ENCODE data around the gene NELL2. TPM values are rescaled to one million over a fixed set of nuclear protein-coding genes. Genes with fewer than 3 reads are reported as not detected.

Gene NELL2
- total and polyA plus RNA-seq, 2 donors (not counting 1 experiment from before 2014, with no cell fraction given) = 0.17 TPM; not detected in 1

DNA sequence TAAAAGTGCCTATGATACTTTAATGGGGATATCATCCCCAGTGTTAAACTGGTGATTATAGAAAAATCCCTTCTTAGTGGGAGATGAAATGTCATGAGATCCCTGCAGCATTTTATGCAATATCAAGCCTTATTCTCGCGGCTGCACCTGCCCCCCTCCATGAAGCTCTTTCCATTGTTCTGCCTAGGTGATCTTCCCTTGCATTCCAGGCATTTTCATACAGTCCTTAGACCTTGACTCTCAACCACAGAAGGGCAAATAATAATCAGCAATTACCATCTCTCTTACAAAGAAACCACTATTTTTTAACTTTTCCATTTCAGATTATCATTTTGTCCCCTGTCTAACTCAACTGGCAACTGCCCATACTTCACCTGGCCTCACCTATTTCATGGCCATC lies 352.3 kb downstream of the NELL2 start:
- Histone ChIP-seq H3K4me1 (ENCODE audit: control insufficient read depth, extremely low read depth, insufficient read depth, low read length) (no peaks in the 10 kb centered on the region), H3K27me3 (ENCODE audit: control insufficient read depth, insufficient read depth, low read length) (no peaks in the 10 kb centered on the region), H2AFZ (ENCODE audit: low read length) (no peak overlapping the region), H3K27ac (ENCODE audit: insufficient read depth, low read length) (no peak overlapping the region), H3K4me2 (ENCODE audit: extremely low read depth, insufficient read depth, low read length) (no peak overlapping the region), H4K20me1 (ENCODE audit: control insufficient read depth, extremely low read depth, insufficient read depth, low read length) (no peaks in the 10 kb centered on the region), H3K9ac (ENCODE audit: insufficient read depth, low read length) (no peak overlapping the region), H3K36me3 (ENCODE audit: control insufficient read depth, insufficient read depth, low read length) (no peaks in the 10 kb centered on the region), H3K4me3 (replicated peaks in 1 of 4; ENCODE audit: control extremely low read depth in 1 of 4, insufficient read depth in 1 of 4, low read depth in 3 of 4, low read length in 4 of 4) (no peak overlapping the region), H3K9me3 (ENCODE audit: control insufficient read depth, insufficient read depth, low read depth, low read length) (no peaks in the 10 kb centered on the region), H3K79me2 (ENCODE audit: control insufficient read depth, insufficient read depth, low read length) (no peaks in the 10 kb centered on the region)
- TF ChIP-seq EZH2 (IDR thresholded peaks at IDR 0.05; ENCODE audit: low read length, missing control alignments) = no peak
- TF ChIP-seq, protein P1, sequence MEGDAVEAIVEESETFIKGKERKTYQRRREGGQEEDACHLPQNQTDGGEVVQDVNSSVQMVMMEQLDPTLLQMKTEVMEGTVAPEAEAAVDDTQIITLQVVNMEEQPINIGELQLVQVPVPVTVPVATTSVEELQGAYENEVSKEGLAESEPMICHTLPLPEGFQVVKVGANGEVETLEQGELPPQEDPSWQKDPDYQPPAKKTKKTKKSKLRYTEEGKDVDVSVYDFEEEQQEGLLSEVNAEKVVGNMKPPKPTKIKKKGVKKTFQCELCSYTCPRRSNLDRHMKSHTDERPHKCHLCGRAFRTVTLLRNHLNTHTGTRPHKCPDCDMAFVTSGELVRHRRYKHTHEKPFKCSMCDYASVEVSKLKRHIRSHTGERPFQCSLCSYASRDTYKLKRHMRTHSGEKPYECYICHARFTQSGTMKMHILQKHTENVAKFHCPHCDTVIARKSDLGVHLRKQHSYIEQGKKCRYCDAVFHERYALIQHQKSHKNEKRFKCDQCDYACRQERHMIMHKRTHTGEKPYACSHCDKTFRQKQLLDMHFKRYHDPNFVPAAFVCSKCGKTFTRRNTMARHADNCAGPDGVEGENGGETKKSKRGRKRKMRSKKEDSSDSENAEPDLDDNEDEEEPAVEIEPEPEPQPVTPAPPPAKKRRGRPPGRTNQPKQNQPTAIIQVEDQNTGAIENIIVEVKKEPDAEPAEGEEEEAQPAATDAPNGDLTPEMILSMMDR (conservative IDR thresholded peaks at IDR 0.05 in 1 of 2, IDR thresholded peaks at IDR 0.05 in 1 of 2; ENCODE audit: low read depth in 1 of 2, low read length in 2 of 2) = no peak
- DNase-seq (ENCODE audit: low read depth in 2 of 2) = no peak

DNA sequence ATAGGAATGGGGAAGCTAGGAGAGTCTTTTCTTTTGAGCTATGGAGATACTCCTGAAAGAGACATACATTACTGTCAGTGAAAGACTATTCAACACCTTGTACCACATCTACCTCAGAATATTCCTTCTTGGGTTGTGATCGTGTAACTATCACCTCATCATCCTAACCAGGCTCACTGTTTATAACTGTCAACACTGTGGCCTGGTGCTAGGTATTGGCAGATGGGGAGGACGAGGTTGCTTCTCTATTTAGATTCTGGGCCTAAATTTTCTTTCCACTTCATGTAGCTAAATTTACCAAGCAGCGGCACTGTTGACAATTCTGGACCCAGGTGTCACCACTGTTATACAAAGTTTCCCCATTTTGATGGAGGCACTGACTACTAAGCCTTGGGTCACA lies 354.4 kb downstream of the NELL2 start:
- Histone ChIP-seq H3K36me3 (ENCODE audit: control insufficient read depth, insufficient read depth, low read length) (no peaks in the 10 kb centered on the region), H3K27ac (ENCODE audit: insufficient read depth, low read length) (no peak overlapping the region), H3K4me2 (ENCODE audit: extremely low read depth, insufficient read depth, low read length) (no peak overlapping the region), H3K79me2 (ENCODE audit: control insufficient read depth, insufficient read depth, low read length) (no peaks in the 10 kb centered on the region), H2AFZ (ENCODE audit: low read length) (no peak overlapping the region), H3K4me3 (replicated peaks in 1 of 4; ENCODE audit: control extremely low read depth in 1 of 4, insufficient read depth in 1 of 4, low read depth in 3 of 4, low read length in 4 of 4) (no peak overlapping the region), H3K27me3 (ENCODE audit: control insufficient read depth, insufficient read depth, low read length) (no peaks in the 10 kb centered on the region), H4K20me1 (ENCODE audit: control insufficient read depth, extremely low read depth, insufficient read depth, low read length) (no peaks in the 10 kb centered on the region), H3K9me3 (ENCODE audit: control insufficient read depth, insufficient read depth, low read depth, low read length) (no peaks in the 10 kb centered on the region), H3K9ac (ENCODE audit: insufficient read depth, low read length) (no peak overlapping the region), H3K4me1 (ENCODE audit: control insufficient read depth, extremely low read depth, insufficient read depth, low read length) (no peaks in the 10 kb centered on the region)
- DNase-seq (ENCODE audit: low read depth in 2 of 2) = no peak
- TF ChIP-seq EZH2 (IDR thresholded peaks at IDR 0.05; ENCODE audit: low read length, missing control alignments) = no peak
- TF ChIP-seq, protein P1 (conservative IDR thresholded peaks at IDR 0.05 in 1 of 2, IDR thresholded peaks at IDR 0.05 in 1 of 2; ENCODE audit: low read depth in 1 of 2, low read length in 2 of 2) = no peak

DNA sequence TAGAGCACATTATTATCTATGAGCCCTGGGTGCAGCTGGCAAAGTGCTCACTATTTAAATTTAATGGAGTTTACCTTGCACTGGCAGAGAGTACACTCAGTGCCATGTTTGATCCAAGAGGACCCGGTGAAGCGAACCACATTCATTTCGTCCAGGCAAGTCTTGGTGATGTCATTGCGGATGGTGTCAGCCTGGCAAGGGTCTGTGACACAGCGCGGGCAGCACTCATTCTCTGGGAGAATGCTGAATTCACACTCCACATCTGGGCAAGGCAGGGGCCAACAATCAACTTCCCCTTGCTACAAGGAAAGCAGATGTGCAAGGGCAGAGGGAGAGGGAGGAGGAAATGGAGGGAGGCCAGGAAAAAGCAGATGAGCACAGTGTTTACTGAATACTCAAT lies 356.2 kb downstream of the NELL2 start:
- Histone ChIP-seq H3K4me3 (replicated peaks in 1 of 4; ENCODE audit: control extremely low read depth in 1 of 4, insufficient read depth in 1 of 4, low read depth in 3 of 4, low read length in 4 of 4) (no peak overlapping the region), H3K36me3 (ENCODE audit: control insufficient read depth, insufficient read depth, low read length) (no peaks in the 10 kb centered on the region), H3K4me2 (ENCODE audit: extremely low read depth, insufficient read depth, low read length) (no peak overlapping the region), H3K79me2 (ENCODE audit: control insufficient read depth, insufficient read depth, low read length) (no peaks in the 10 kb centered on the region), H3K4me1 (ENCODE audit: control insufficient read depth, extremely low read depth, insufficient read depth, low read length) (no peaks in the 10 kb centered on the region), H3K27ac (ENCODE audit: insufficient read depth, low read length) (no peak overlapping the region), H3K27me3 (ENCODE audit: control insufficient read depth, insufficient read depth, low read length) (no peaks in the 10 kb centered on the region), H3K9ac (ENCODE audit: insufficient read depth, low read length) (no peak overlapping the region), H4K20me1 (ENCODE audit: control insufficient read depth, extremely low read depth, insufficient read depth, low read length) (no peaks in the 10 kb centered on the region), H2AFZ (ENCODE audit: low read length) (no peak overlapping the region), H3K9me3 (ENCODE audit: control insufficient read depth, insufficient read depth, low read depth, low read length) (no peaks in the 10 kb centered on the region)
- TF ChIP-seq EZH2 (IDR thresholded peaks at IDR 0.05; ENCODE audit: low read length, missing control alignments) = no peak
- TF ChIP-seq, protein P1 (conservative IDR thresholded peaks at IDR 0.05 in 1 of 2, IDR thresholded peaks at IDR 0.05 in 1 of 2; ENCODE audit: low read depth in 1 of 2, low read length in 2 of 2) = no peak
- DNase-seq (ENCODE audit: low read depth in 2 of 2) = no peak
